RKO (cell line): Measurements from ENCODE around the gene UNC79.
"Not testable (repeated sequence)": the region's sequence is repeated elsewhere in the genome, so short reads cannot be mapped to it uniquely, and the experiment has no call there.

Experiments used
- DNase-seq: peaks from one replicate; pipeline ENCODE4 v3.0.0-alpha.2; 2016; ENCODE audit warnings: low spot score

UNC79 gene

GRCh38 chr14:93493622-93494021 lies 62.9 kb downstream of the UNC79 start:
- not testable (repeated sequence) for DNase-seq

GRCh38 chr14:93496856-93497741 lies 66.4 kb downstream of the UNC79 start:
- no peak for DNase-seq

GRCh38 chr14:93510056-93510455 lies 79.3 kb downstream of the UNC79 start:
- DNase-seq = no peak

DNA sequence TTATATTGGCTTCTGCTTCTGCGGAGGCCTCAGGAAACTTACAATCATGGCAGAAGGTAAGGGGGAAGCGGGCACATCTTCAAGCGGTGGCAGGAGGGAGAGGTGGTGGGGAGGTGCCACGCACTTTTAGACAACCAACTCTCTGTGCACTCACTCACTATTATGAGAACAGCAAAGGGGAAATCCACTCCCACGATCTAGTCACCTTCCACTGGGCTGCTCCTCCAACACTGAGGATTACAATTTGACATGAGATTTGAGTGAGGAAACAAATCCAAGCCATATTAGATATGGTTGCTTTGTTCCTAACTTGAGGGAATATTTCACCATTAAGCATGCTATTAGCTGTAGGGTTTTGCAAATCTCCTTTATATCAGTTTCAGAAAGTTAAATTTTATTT lies 80.3 kb downstream of the UNC79 start:
- DNase-seq = no peak

DNA sequence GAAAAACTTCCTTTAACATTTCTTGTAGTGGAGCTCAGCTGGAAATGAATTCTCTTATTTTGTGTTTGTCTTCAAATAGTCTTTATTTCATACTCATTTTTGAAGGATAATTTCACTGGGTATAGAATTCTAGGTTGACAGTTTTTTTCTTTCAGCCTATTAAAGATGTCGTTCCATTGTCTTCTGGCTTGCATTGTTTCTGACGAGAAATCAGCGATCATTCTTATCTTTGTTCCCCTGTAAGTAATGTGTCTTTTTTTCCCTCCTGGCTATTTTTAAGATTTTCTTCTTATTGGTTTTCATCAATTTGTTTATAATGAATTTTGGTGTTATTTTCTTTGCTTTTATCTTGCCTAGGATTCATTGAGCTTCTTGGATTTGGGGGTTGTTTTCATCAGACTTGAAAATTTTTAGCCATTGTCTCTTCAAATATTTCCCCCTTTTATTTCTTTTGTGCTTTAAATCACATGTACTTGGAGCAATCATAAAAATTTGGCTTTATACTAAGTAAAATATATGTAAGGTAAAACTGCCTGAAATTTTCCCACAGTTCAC lies 89.4 kb downstream of the UNC79 start:
- DNase-seq = no peak

GRCh38 chr14:93522221-93522620 lies 91.5 kb downstream of the UNC79 start:
- DNase-seq = no peak

GRCh38 chr14:93525216-93525615 lies 94.5 kb downstream of the UNC79 start:
- DNase-seq = not testable (repeated sequence)

DNA sequence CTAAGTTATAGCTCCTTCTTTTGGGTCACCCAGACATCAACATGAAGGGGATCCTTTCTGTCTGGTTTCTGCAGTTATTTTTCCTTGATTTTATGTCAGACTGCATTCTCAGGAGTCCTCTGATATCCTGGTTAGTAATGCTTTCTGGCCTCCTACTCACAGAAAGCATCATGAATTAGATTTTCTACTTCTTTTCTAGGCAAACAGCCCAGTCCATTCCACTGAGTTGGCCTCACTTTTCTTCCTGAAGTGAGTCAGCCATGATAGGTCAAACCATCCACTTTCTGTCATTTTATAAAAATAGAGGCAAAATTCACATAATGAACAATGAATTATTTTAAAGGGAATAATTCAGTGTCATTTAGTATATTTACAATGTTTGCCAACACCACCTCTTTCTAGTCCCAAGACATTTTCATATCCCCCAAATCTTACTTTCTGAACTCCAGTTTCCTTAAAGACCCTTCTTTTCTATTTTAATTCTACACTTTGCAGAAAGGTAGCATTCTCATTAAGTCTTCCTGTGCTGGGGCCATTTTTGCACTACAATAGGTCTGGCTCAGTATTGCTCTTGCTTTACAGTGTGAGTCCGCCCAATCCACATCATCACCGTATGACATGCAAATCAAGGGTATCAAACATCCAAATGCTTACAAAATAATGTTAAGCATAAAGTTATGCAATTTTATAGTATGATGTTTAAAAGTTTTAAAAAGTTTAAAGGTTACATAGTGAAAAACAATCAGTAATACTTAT lies 95.1 kb downstream of the UNC79 start:
- peak; percentile 21 for DNase-seq

DNA sequence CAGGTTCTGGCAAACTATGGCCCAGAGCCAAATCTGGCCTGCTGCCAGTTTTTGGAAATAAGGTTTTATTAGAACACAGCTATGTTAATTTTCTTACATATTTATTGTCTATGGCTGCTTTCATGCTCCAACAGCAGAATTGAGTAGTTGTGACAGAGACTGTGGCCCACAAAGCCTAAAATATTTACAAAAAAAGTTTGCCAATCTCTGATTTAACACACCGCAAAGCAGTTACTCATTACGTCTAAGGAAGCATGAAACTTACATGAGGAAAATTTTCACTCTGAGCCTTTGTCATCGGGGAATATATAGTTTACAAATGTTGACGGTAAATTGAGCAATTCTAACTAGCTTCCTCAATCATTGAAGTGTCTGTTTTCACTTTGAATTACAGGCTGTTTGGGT lies 96.5 kb downstream of the UNC79 start:
- DNase-seq = no peak

- DNase-seq = no peak
Observed at GRCh38 chr14:93528884-93529558, 98.3 kb downstream of the UNC79 start.

DNA sequence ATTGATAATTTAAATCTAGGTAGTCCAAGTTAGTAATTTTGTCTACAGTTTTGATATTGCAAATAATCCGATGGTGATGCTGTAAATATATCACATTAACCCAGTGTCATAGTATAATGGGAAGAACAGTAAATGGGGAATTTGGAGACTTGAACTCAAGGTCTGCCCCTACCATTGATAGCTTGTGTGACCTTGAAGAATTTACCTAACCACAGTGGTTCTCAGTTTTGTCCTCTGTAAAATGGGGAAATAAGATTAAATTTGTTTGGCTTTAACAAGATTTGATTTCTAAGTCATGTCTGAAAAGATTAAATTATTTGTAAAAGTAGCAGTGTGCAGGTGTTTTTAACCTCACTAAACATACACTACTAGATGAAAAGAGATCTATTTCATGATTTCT lies 100.9 kb downstream of the UNC79 start:
- DNase-seq = no peak

- no peak for DNase-seq
Observed at GRCh38 chr14:93532541-93532940, 101.8 kb downstream of the UNC79 start.

- no peak for DNase-seq
Observed at GRCh38 chr14:93533437-93533836, 102.7 kb downstream of the UNC79 start.

DNA sequence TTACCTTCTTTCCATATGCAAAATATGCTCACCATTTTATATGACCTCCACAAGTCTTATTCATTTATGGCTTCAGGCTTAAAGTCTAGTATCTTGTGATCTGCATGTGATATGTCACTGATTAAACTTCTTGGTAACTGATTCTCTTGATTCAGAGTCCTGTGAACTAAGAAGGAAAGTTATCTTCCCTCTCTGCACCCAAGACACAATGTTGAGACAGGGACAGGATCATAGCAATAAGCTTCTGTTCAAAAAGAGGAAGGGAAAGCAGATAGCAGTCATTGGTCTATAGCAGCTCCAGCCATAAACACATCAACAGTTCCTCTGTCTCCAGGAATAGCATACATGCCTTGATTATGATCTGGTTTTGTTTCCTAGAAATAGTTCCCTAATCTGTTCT lies 103.1 kb downstream of the UNC79 start:
- no peak for DNase-seq

- no peak for DNase-seq
Observed at GRCh38 chr14:93535537-93535936, 104.8 kb downstream of the UNC79 start.

GRCh38 chr14:93536945-93537344 lies 106.2 kb downstream of the UNC79 start:
- no peak for DNase-seq

GRCh38 chr14:93537951-93538350 lies 107.2 kb downstream of the UNC79 start:
- no peak for DNase-seq

GRCh38 chr14:93538413-93538812 lies 107.7 kb downstream of the UNC79 start:
- DNase-seq = peak; percentile 21

DNA sequence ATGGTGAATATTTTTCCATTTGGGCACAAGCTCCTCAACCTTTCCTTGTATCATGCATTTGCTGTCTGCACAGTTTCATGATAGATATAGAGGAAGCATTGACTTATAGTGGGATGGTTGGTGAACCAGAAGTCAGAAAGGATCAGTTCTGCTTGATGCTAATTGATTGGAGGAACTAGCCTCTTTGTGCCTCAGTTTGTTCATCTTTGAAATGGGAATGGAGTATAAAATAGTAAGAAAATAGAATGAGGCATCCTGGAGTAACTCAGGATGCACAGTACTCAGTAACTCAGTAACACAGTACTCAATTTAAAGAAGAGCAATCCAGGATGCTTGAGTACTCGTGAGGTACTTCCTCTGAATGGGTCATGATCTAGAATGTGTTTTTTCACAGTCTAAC lies 109.5 kb downstream of the UNC79 start:
- no peak for DNase-seq

- peak; percentile 59 for DNase-seq
Observed at GRCh38 chr14:93543766-93544165, 113.0 kb downstream of the UNC79 start.

DNA sequence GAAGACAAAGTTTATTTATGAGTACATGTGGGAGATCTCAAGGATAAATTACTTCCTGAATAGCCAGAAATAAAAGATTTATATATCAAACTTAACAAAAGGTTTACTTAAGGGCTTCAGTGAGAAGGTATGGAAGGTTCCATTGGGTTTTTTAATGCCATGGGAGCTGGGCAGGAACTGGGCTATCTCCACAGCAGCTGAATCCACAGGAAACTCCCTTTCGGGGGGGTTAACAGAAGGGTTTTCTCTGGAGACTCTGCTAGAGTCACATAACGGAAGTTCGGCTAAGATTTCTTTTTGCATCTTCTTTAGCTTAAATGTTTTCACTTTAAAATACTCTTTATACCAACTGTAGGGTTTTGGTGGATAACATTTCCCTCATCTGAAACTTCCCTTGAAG lies 113.5 kb downstream of the UNC79 start:
- no peak for DNase-seq

GRCh38 chr14:93546642-93547041 lies 115.9 kb downstream of the UNC79 start:
- no peak for DNase-seq
